CD14-positive monocyte (primary cell): ENCODE measurements around the gene DCDC2. TPM values are rescaled to one million over a fixed set of nuclear protein-coding genes. Genes with fewer than 3 reads are reported as not detected.

Experiments
- DNase-seq, 3 donors: peaks; one replicate each; pipeline ENCODE4 v3.0.0-alpha.2; 2011 to 2022
- H2AFZ ChIP-seq: 2 replicates; pipeline ENCODE4 v1.6.0; 2012; ENCODE audit warnings: mild to moderate bottlenecking, low read depth, low read length, inconsistent platforms; ENCODE audit not compliant: insufficient read depth, poor library complexity, severe bottlenecking
- H3K27ac ChIP-seq, 2 donors: 1 replicate in 1 of 2; 2 replicates in 1 of 2; pipeline ENCODE4 v1.5.1; 2012 to 2013; ENCODE audit warnings: low read length in 2 of 2, control low read depth in 1 of 2, inconsistent platforms in 1 of 2, low read depth in 1 of 2, mild to moderate bottlenecking in 1 of 2
- H3K27me3 ChIP-seq, 2 donors: one replicate each; pipeline versions ENCODE4 v1.6.0 to v1.6.1; 2011 to 2013; ENCODE audit warnings: low read length in 2 of 2; ENCODE audit not compliant: control insufficient read depth in 2 of 2, insufficient read depth in 2 of 2
- H3K36me3 ChIP-seq, 2 donors: replicated peaks in 1 of 2; 1 replicate in 1 of 2; 2 replicates in 1 of 2; pipeline versions ENCODE4 v1.5.1 to v1.6.1; 2012 to 2013; ENCODE audit warnings: low read length in 2 of 2, control low read depth in 1 of 2, inconsistent platforms in 1 of 2, mild to moderate bottlenecking in 1 of 2; ENCODE audit not compliant: insufficient read depth in 2 of 2, control insufficient read depth in 1 of 2
- H3K4me1 ChIP-seq, 2 donors: 1 replicate in 1 of 2; 2 replicates in 1 of 2; pipeline versions ENCODE4 v1.5.1 to v1.6.1; 2012 to 2013; ENCODE audit warnings: low read length in 2 of 2, control low read depth in 1 of 2, inconsistent platforms in 1 of 2, mild to moderate bottlenecking in 1 of 2, moderate library complexity in 1 of 2; ENCODE audit not compliant: insufficient read depth in 2 of 2, control insufficient read depth in 1 of 2
- H3K4me2 ChIP-seq: replicated peaks from 2 replicates; pipeline ENCODE3; 2012; ENCODE audit warnings: low read length, moderate library complexity, mild to moderate bottlenecking; ENCODE audit not compliant: poor library complexity, severe bottlenecking; ENCODE audit errors: extremely low read depth
- H3K4me3 ChIP-seq, 3 experiments: fragments of 200-600 bp in 1 of 3; sonication (generic) in 1 of 3; replicated peaks in 1 of 3; 1 replicate in 2 of 3; 2 replicates in 1 of 3; pipeline ENCODE4 v1.5.1; 2011 to 2013; ENCODE audit warnings: low read length in 3 of 3, mild to moderate bottlenecking in 3 of 3, control low read depth in 2 of 3, low read depth in 2 of 3, inconsistent platforms in 1 of 3, moderate library complexity in 1 of 3
- H3K79me2 ChIP-seq: 2 replicates; pipeline ENCODE4 v1.6.0; 2012; ENCODE audit warnings: mild to moderate bottlenecking, control low read depth, inconsistent platforms, low read length, moderate library complexity; ENCODE audit not compliant: insufficient read depth
- H3K9ac ChIP-seq: 2 replicates; pipeline ENCODE4 v1.6.0; 2017; ENCODE audit warnings: low read length, mild to moderate bottlenecking; ENCODE audit not compliant: insufficient read depth, poor library complexity, severe bottlenecking
- H3K9me3 ChIP-seq, 2 donors: replicated peaks in 1 of 2; 1 replicate in 1 of 2; 2 replicates in 1 of 2; pipeline versions ENCODE4 v1.5.1 to v1.6.1; 2012 to 2013; ENCODE audit warnings: low read length in 2 of 2, control low read depth in 1 of 2; ENCODE audit not compliant: control insufficient read depth in 1 of 2, insufficient read depth in 1 of 2
- H4K20me1 ChIP-seq: 2 replicates; pipeline ENCODE4 v1.6.0; 2012; ENCODE audit warnings: mild to moderate bottlenecking, low read length, control low read depth, moderate library complexity; ENCODE audit not compliant: insufficient read depth
- H3K27ac Mint-ChIP-seq, 7 donors: one replicate each; pipeline ENCODE4 v1.8.0; 2020; ENCODE audit warnings: mild to moderate bottlenecking in 7 of 7, mixed read lengths in 7 of 7, moderate library complexity in 6 of 7, inconsistent platforms in 2 of 7
- H3K27me3 Mint-ChIP-seq, 3 donors: one replicate each; pipeline ENCODE4 v1.8.0; 2021 to 2022; ENCODE audit warnings: low read depth in 3 of 3, mild to moderate bottlenecking in 3 of 3, mixed read lengths in 3 of 3, moderate library complexity in 3 of 3, inconsistent platforms in 1 of 3
- H3K36me3 Mint-ChIP-seq, 2 donors: one replicate each; pipeline ENCODE4 v1.8.0; 2020; ENCODE audit warnings: mixed read lengths in 2 of 2, inconsistent platforms in 1 of 2, mild to moderate bottlenecking in 1 of 2
- H3K4me1 Mint-ChIP-seq: one replicate; pipeline ENCODE4 v1.8.0; 2020; ENCODE audit warnings: mild to moderate bottlenecking, mixed read lengths
- H3K4me3 Mint-ChIP-seq, 2 donors: one replicate each; pipeline ENCODE4 v1.8.0; 2020; ENCODE audit warnings: mild to moderate bottlenecking in 2 of 2, mixed read lengths in 2 of 2, moderate library complexity in 1 of 2
- H3K9me3 Mint-ChIP-seq, 7 donors: one replicate each; pipeline ENCODE4 v1.8.0; 2020 to 2022; ENCODE audit warnings: mixed read lengths in 7 of 7, mild to moderate bottlenecking in 6 of 7, moderate library complexity in 6 of 7, inconsistent platforms in 2 of 7
- CTCF ChIP-seq: fragments of 200-600 bp; IDR thresholded peaks from one replicate; pipeline ENCODE4 v1.8.0; 2022; ENCODE audit warnings: antibody characterized with exemption, mild to moderate bottlenecking
- WGBS: methylation state at CpG from one replicate; pipeline ENCODE4 v1.1.5; 2013; ENCODE audit warnings: missing lambda C conversion rate; ENCODE audit not compliant: insufficient coverage; 5-methylcytosine and 5-hydroxymethylcytosine counted together
- intact Hi-C, 2 donors: fragments of 100-400 bp; cut with micrococcal nuclease; formaldehyde crosslinking; loops; one replicate each; pipeline versions ENCODE4 v1.15.0 to v1.15.1; 2023
- polyA minus RNA-seq: library from RNA; depleted of rRNA, polyadenylated mRNA; stranded (reverse); fragments of >200 nt; gene quantifications from 2 replicates; pipeline ENCODE4 v1.2.3, GENCODE V29; 2012
- polyA plus RNA-seq, 3 donors: library from polyadenylated mRNA; depleted of rRNA in 1 of 3; unstranded in 2 of 3; stranded (reverse) in 1 of 3; fragments of 300-500 nt in 2 of 3; fragments of >200 nt in 1 of 3; fragmentation: Illumina TruSeq in 2 of 3; gene quantifications; 1 replicate in 2 of 3; 2 replicates in 1 of 3; pipeline ENCODE4 v1.2.3, GENCODE V29; 2012 to 2021
- total RNA-seq, 12 experiments: library from RNA in 1 of 12; stranded (reverse) in 1 of 12; fragments of 120-200 nt in 1 of 12; gene quantifications; one replicate each; pipeline ENCODE4 v1.2.4 and lab custom pipeline; 2013 to 2026; ENCODE audit warnings: mixed read lengths in 6 of 12, inconsistent platforms in 1 of 12

DCDC2 gene
- not detected for total RNA-seq (2013)
- not detected for polyA plus RNA-seq
- not detected in 2 replicates for polyA minus RNA-seq
- 0 to 2.4 (median 0.21) reads per million in 11 experiments for total RNA-seq (lab: John Stamatoyannopoulos, UW)

- Histone ChIP-seq H3K4me1 (peaks cover 16 to 19% of the 10 kb centered on the region in 2 donors), H4K20me1 (no peaks in the 10 kb centered on the region), H3K27ac (no peak within 1 kb of the TSS), H3K9ac (no peak within 1 kb of the TSS), H3K9me3 (peaks cover 0 to 11% of the 10 kb centered on the region in 2 donors), H3K79me2 (no peaks in the 10 kb centered on the region), H3K4me2 (peak within 1 kb of the TSS; percentile 56), H3K4me3 (peak within 1 kb of the TSS in 1 of 3 experiments; percentile 58), H3K27me3 (peaks cover 21 to 48% of the 10 kb centered on the region in 2 donors), H2AFZ (peak within 1 kb of the TSS; percentile 59), H3K36me3 (no peaks in the 10 kb centered on the region)
- Mint-ChIP-seq H3K4me3 (peak within 1 kb of the TSS; percentile 66 to 86), H3K9me3 (peaks cover 0 to 5% (median 0%) of the 10 kb centered on the region in 7 donors), H3K27ac (no peak within 1 kb of the TSS), H3K36me3 (no peaks in the 10 kb centered on the region), H3K27me3 (peaks cover 30 to 45% (median 32%) of the 10 kb centered on the region in 3 donors), H3K4me1 (peaks cover 17% of the 10 kb centered on the region)
- WGBS, result 12% methylated on average over 55 of the region's 61 CpGs
- DNase-seq, result peak in 2 of 3 donors; percentile 0 to 5
- no peak for TF ChIP-seq CTCF
- intact Hi-C loops, result no loop called here
These were observed at the start of gene DCDC2 for GRCh38 chr6:24357336-24358218. TSS of gene DCDC2 (minus strand) at chr6:24358059. CDS start at chr6:24357750, 309 bp downstream.

- Histone ChIP-seq H3K36me3 (peaks cover 31 to 52% of the 10 kb centered on the region in 2 donors), H3K27me3 (no peaks in the 10 kb centered on the region), H3K4me3 (no peak overlapping the region), H3K9me3 (no peaks in the 10 kb centered on the region), H3K27ac (no peak overlapping the region), H3K9ac (no peak overlapping the region), H2AFZ (no peak overlapping the region), H3K79me2 (peaks cover 48% of the 10 kb centered on the region), H3K4me2 (no peak overlapping the region), H3K4me1 (peaks cover 9 to 21% of the 10 kb centered on the region in 2 donors), H4K20me1 (peaks cover 29% of the 10 kb centered on the region)
- Mint-ChIP-seq H3K9me3 (no peaks in the 10 kb centered on the region), H3K4me1 (peaks cover 26% of the 10 kb centered on the region), H3K27ac (peak overlapping the region in 1 of 7 donors; percentile 52), H3K36me3 (peaks cover 20 to 37% of the 10 kb centered on the region in 2 donors), H3K4me3 (no peak overlapping the region), H3K27me3 (peaks cover 4 to 7% (median 7%) of the 10 kb centered on the region in 3 donors)
- WGBS, result 100% methylated on average over 4 of the region's 5 CpGs
- intact Hi-C loops, result no loop called here
- DNase-seq, result no peak
- no peak for TF ChIP-seq CTCF
These were observed 47.4 kb upstream of the DCDC2 start for GRCh38 chr6:24405262-24405661.
